CD14-positive monocyte (primary cell): ENCODE data around the gene SMR3A. TPM values are rescaled to one million over a fixed set of nuclear protein-coding genes. Genes with fewer than 3 reads are reported as not detected.

ENCODE experiments used
- DNase-seq, 3 donors: peaks; one replicate each; pipeline ENCODE4 v3.0.0-alpha.2; 2011 to 2022
- H2AFZ ChIP-seq: 2 replicates; pipeline ENCODE4 v1.6.0; 2012; ENCODE audit warnings: mild to moderate bottlenecking, low read depth, low read length, inconsistent platforms; ENCODE audit not compliant: insufficient read depth, poor library complexity, severe bottlenecking
- H3K27ac ChIP-seq, 2 donors: 1 replicate in 1 of 2; 2 replicates in 1 of 2; pipeline ENCODE4 v1.5.1; 2012 to 2013; ENCODE audit warnings: low read length in 2 of 2, control low read depth in 1 of 2, inconsistent platforms in 1 of 2, low read depth in 1 of 2, mild to moderate bottlenecking in 1 of 2
- H3K27me3 ChIP-seq, 2 donors: one replicate each; pipeline versions ENCODE4 v1.6.0 to v1.6.1; 2011 to 2013; ENCODE audit warnings: low read length in 2 of 2; ENCODE audit not compliant: control insufficient read depth in 2 of 2, insufficient read depth in 2 of 2
- H3K36me3 ChIP-seq, 2 donors: replicated peaks in 1 of 2; 1 replicate in 1 of 2; 2 replicates in 1 of 2; pipeline versions ENCODE4 v1.5.1 to v1.6.1; 2012 to 2013; ENCODE audit warnings: low read length in 2 of 2, control low read depth in 1 of 2, inconsistent platforms in 1 of 2, mild to moderate bottlenecking in 1 of 2; ENCODE audit not compliant: insufficient read depth in 2 of 2, control insufficient read depth in 1 of 2
- H3K4me1 ChIP-seq, 2 donors: 1 replicate in 1 of 2; 2 replicates in 1 of 2; pipeline versions ENCODE4 v1.5.1 to v1.6.1; 2012 to 2013; ENCODE audit warnings: low read length in 2 of 2, control low read depth in 1 of 2, inconsistent platforms in 1 of 2, mild to moderate bottlenecking in 1 of 2, moderate library complexity in 1 of 2; ENCODE audit not compliant: insufficient read depth in 2 of 2, control insufficient read depth in 1 of 2
- H3K4me2 ChIP-seq: replicated peaks from 2 replicates; pipeline ENCODE3; 2012; ENCODE audit warnings: low read length, moderate library complexity, mild to moderate bottlenecking; ENCODE audit not compliant: poor library complexity, severe bottlenecking; ENCODE audit errors: extremely low read depth
- H3K4me3 ChIP-seq, 3 experiments: fragments of 200-600 bp in 1 of 3; sonication (generic) in 1 of 3; replicated peaks in 1 of 3; 1 replicate in 2 of 3; 2 replicates in 1 of 3; pipeline ENCODE4 v1.5.1; 2011 to 2013; ENCODE audit warnings: low read length in 3 of 3, mild to moderate bottlenecking in 3 of 3, control low read depth in 2 of 3, low read depth in 2 of 3, inconsistent platforms in 1 of 3, moderate library complexity in 1 of 3
- H3K79me2 ChIP-seq: 2 replicates; pipeline ENCODE4 v1.6.0; 2012; ENCODE audit warnings: mild to moderate bottlenecking, control low read depth, inconsistent platforms, low read length, moderate library complexity; ENCODE audit not compliant: insufficient read depth
- H3K9ac ChIP-seq: 2 replicates; pipeline ENCODE4 v1.6.0; 2017; ENCODE audit warnings: low read length, mild to moderate bottlenecking; ENCODE audit not compliant: insufficient read depth, poor library complexity, severe bottlenecking
- H3K9me3 ChIP-seq, 2 donors: replicated peaks in 1 of 2; 1 replicate in 1 of 2; 2 replicates in 1 of 2; pipeline versions ENCODE4 v1.5.1 to v1.6.1; 2012 to 2013; ENCODE audit warnings: low read length in 2 of 2, control low read depth in 1 of 2; ENCODE audit not compliant: control insufficient read depth in 1 of 2, insufficient read depth in 1 of 2
- H4K20me1 ChIP-seq: 2 replicates; pipeline ENCODE4 v1.6.0; 2012; ENCODE audit warnings: mild to moderate bottlenecking, low read length, control low read depth, moderate library complexity; ENCODE audit not compliant: insufficient read depth
- H3K27ac Mint-ChIP-seq, 7 donors: one replicate each; pipeline ENCODE4 v1.8.0; 2020; ENCODE audit warnings: mild to moderate bottlenecking in 7 of 7, mixed read lengths in 7 of 7, moderate library complexity in 6 of 7, inconsistent platforms in 2 of 7
- H3K27me3 Mint-ChIP-seq, 3 donors: one replicate each; pipeline ENCODE4 v1.8.0; 2021 to 2022; ENCODE audit warnings: low read depth in 3 of 3, mild to moderate bottlenecking in 3 of 3, mixed read lengths in 3 of 3, moderate library complexity in 3 of 3, inconsistent platforms in 1 of 3
- H3K36me3 Mint-ChIP-seq, 2 donors: one replicate each; pipeline ENCODE4 v1.8.0; 2020; ENCODE audit warnings: mixed read lengths in 2 of 2, inconsistent platforms in 1 of 2, mild to moderate bottlenecking in 1 of 2
- H3K4me1 Mint-ChIP-seq: one replicate; pipeline ENCODE4 v1.8.0; 2020; ENCODE audit warnings: mild to moderate bottlenecking, mixed read lengths
- H3K4me3 Mint-ChIP-seq, 2 donors: one replicate each; pipeline ENCODE4 v1.8.0; 2020; ENCODE audit warnings: mild to moderate bottlenecking in 2 of 2, mixed read lengths in 2 of 2, moderate library complexity in 1 of 2
- H3K9me3 Mint-ChIP-seq, 7 donors: one replicate each; pipeline ENCODE4 v1.8.0; 2020 to 2022; ENCODE audit warnings: mixed read lengths in 7 of 7, mild to moderate bottlenecking in 6 of 7, moderate library complexity in 6 of 7, inconsistent platforms in 2 of 7
- CTCF ChIP-seq: fragments of 200-600 bp; IDR thresholded peaks from one replicate; pipeline ENCODE4 v1.8.0; 2022; ENCODE audit warnings: antibody characterized with exemption, mild to moderate bottlenecking
- WGBS: methylation state at CpG from one replicate; pipeline ENCODE4 v1.1.5; 2013; ENCODE audit warnings: missing lambda C conversion rate; ENCODE audit not compliant: insufficient coverage; 5-methylcytosine and 5-hydroxymethylcytosine counted together
- intact Hi-C, 2 donors: fragments of 100-400 bp; cut with micrococcal nuclease; formaldehyde crosslinking; loops; one replicate each; pipeline versions ENCODE4 v1.15.0 to v1.15.1; 2023
- polyA plus RNA-seq, 3 donors: library from polyadenylated mRNA; depleted of rRNA in 1 of 3; unstranded in 2 of 3; stranded (reverse) in 1 of 3; fragments of 300-500 nt in 2 of 3; fragments of >200 nt in 1 of 3; fragmentation: Illumina TruSeq in 2 of 3; gene quantifications; 1 replicate in 2 of 3; 2 replicates in 1 of 3; pipeline ENCODE4 v1.2.3, GENCODE V29; 2012 to 2021

Gene SMR3A
- polyA plus RNA-seq, 3 donors = not detected

DNA sequence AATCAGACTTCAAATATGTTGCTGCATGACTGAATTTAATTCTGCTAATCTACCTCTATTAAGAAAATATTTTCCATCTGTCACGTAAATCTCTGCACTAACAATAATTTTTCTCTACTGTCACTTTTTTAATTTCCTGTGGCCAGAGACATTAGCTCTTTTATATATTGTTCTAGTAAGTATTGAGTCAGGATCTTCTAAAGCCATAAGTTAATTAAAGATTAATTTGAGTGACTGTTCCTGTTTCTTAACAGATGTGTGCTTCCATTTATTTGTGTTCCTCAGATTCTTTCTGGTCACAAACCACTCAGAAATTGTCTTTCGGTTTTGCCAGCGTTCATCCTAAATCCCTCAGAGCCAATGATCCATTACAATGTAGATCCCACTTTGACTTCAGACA lies 20.0 kb downstream of the SMR3A start:
- no peak overlapping the region for H3K4me2 ChIP-seq
- H3K4me1 ChIP-seq = no peaks in the 10 kb centered on the region
- no peak overlapping the region for H3K4me3 ChIP-seq
- no peak overlapping the region for H3K9ac ChIP-seq
- no peaks in the 10 kb centered on the region for H3K36me3 ChIP-seq
- no peak overlapping the region for H3K27ac ChIP-seq
- H3K9me3 Mint-ChIP-seq = peaks cover 0 to 5% (median 2%) of the 10 kb centered on the region in 7 donors
- no peaks in the 10 kb centered on the region for H3K36me3 Mint-ChIP-seq
- no peaks in the 10 kb centered on the region for H3K27me3 Mint-ChIP-seq
- H3K27ac Mint-ChIP-seq = no peak overlapping the region
- H3K9me3 ChIP-seq = no peaks in the 10 kb centered on the region
- intact Hi-C loops = no loop called here
- H4K20me1 ChIP-seq = no peaks in the 10 kb centered on the region
- H3K4me1 Mint-ChIP-seq = no peaks in the 10 kb centered on the region
- H2AFZ ChIP-seq = no peak overlapping the region
- no peaks in the 10 kb centered on the region for H3K79me2 ChIP-seq
- no peak for DNase-seq
- TF ChIP-seq CTCF = no peak
- WGBS = no CpG with 5 or more reads among the region's 3 CpGs
- no peak overlapping the region for H3K4me3 Mint-ChIP-seq
- H3K27me3 ChIP-seq = no peaks in the 10 kb centered on the region

DNA sequence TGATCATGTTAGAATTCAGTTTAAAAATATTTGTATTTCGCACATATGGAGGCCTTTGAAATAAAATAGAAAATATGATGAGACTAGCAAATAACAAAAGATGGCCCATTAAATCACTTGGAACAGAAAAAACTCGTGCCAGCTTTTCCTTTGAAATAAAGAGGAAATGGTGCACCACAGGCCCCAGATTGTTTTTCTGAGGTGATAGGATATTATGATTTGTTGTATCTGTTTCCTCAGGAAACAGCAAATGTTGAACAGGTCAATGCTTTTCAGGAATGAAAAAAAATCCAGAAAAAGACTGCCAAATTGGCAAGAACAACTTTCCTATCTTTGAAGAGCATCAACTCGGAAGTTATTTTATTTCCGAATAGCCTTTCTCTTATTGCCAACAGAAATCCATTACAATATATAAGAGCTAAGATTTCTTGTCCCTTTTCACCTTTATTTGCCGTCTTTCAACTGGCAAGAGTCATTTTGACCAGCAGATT lies 22.2 kb downstream of the SMR3A start, which contains the start of gene SMR3B:
SMR3B (plus strand) TSS at position 441 of the 491 bp plus-strand sequence. CDS start 1,380 bp downstream, outside the sequence.
- intact Hi-C loops = no loop called here
- Histone ChIP-seq H3K4me2 (no peak within 1 kb of the TSS), H3K27me3 (no peaks in the 10 kb centered on the region), H3K9ac (no peak within 1 kb of the TSS), H3K9me3 (no peaks in the 10 kb centered on the region), H4K20me1 (no peaks in the 10 kb centered on the region), H2AFZ (no peak within 1 kb of the TSS), H3K27ac (no peak within 1 kb of the TSS), H3K79me2 (no peaks in the 10 kb centered on the region), H3K36me3 (no peaks in the 10 kb centered on the region), H3K4me1 (no peaks in the 10 kb centered on the region), H3K4me3 (no peak within 1 kb of the TSS)
- Mint-ChIP-seq H3K27ac (no peak within 1 kb of the TSS), H3K4me3 (no peak within 1 kb of the TSS), H3K27me3 (no peaks in the 10 kb centered on the region), H3K9me3 (peaks cover 0 to 5% (median 0%) of the 10 kb centered on the region in 7 donors), H3K36me3 (no peaks in the 10 kb centered on the region), H3K4me1 (no peaks in the 10 kb centered on the region)
- no peak for DNase-seq
- no peak for TF ChIP-seq CTCF
- 100% methylated on average over 1 of the region's 5 CpGs for WGBS
